PC-3 (cell line): ENCODE measurements around the gene FAM222A. TPM values are rescaled to one million over a fixed set of nuclear protein-coding genes. Genes with fewer than 3 reads are reported as not detected.

ENCODE experiments used
- ATAC-seq: fragments of 200-7000 bp; cut with Tn5 transposase; 2 replicates; pipeline ENCODE4 v1.9.1; 2020; ENCODE audit warnings: mild to moderate bottlenecking, moderate library complexity
- BruUV-seq: library from RNA; stranded (reverse); fragments of 400-500 nt; replicated peaks from 2 replicates; lab custom pipeline; 2021; lab: Mats Ljungman, UMichigan
- CTCF ChIA-PET: fragments of 300-600 bp; sonication (Branson Sonifier 250); formaldehyde crosslinking; loops from one replicate; lab custom pipeline; 2022; ENCODE audit warnings: antibody characterized with exemption; lab: Charles Lee
- POLR2A ChIA-PET: fragments of 300-600 bp; sonication (Branson Sonifier 250); formaldehyde crosslinking; loops from one replicate; lab custom pipeline; 2022; ENCODE audit warnings: antibody characterized with exemption; ENCODE audit not compliant: unreplicated experiment; lab: Charles Lee
- DNase-seq: peaks from one replicate; pipeline ENCODE4 v3.0.0-alpha.2; 2015
- H2AFZ ChIP-seq: fragments of 300-600 bp; sonication (generic); 2 replicates; pipeline ENCODE4 v1.6.0; 2016; ENCODE audit warnings: antibody characterized with exemption, low read length
- H3F3A ChIP-seq: fragments of 300-600 bp; sonication (generic); one replicate; pipeline ENCODE4 v1.6.0; 2017; ENCODE audit warnings: antibody characterized with exemption, low read length, control low read depth, mild to moderate bottlenecking; ENCODE audit not compliant: unreplicated experiment
- H3K27ac ChIP-seq: fragments of 300-600 bp; sonication (generic); 2 replicates; pipeline ENCODE4 v1.5.1; 2016; ENCODE audit warnings: mild to moderate bottlenecking, low read length
- H3K27me3 ChIP-seq: fragments of 300-600 bp; sonication (generic); 2 replicates; pipeline ENCODE4 v1.6.1; 2016; ENCODE audit warnings: low read length, mixed read lengths
- H3K36me3 ChIP-seq: fragments of 300-600 bp; sonication (generic); 2 replicates; pipeline ENCODE4 v1.6.1; 2016; ENCODE audit warnings: low read depth, mixed run types, low read length, mixed read lengths
- H3K4me1 ChIP-seq: fragments of 300-600 bp; sonication (generic); 2 replicates; pipeline ENCODE4 v1.5.1; 2016; ENCODE audit warnings: low read length; ENCODE audit not compliant: insufficient read depth
- H3K4me2 ChIP-seq: fragments of 300-600 bp; sonication (generic); 2 replicates; pipeline ENCODE4 v1.6.0; 2016; ENCODE audit warnings: low read length
- H3K4me3 ChIP-seq: fragments of 300-600 bp; sonication (generic); 2 replicates; pipeline ENCODE4 v1.5.1; 2016; ENCODE audit warnings: mild to moderate bottlenecking, low read length, mixed read lengths
- H3K79me2 ChIP-seq: fragments of 300-600 bp; sonication (generic); 2 replicates; pipeline ENCODE4 v1.6.1; 2017; ENCODE audit warnings: low read length, mixed read lengths
- H3K9ac ChIP-seq: fragments of 300-600 bp; sonication (generic); 2 replicates; pipeline ENCODE4 v1.6.0; 2016; ENCODE audit warnings: mild to moderate bottlenecking, low read length
- H3K9me2 ChIP-seq: fragments of 300-600 bp; sonication (generic); replicated peaks from 2 replicates; pipeline ENCODE4 v1.6.1; 2016; ENCODE audit warnings: mixed run types, low read length, mixed read lengths
- H3K9me3 ChIP-seq: fragments of 300-600 bp; sonication (generic); 2 replicates; pipeline ENCODE4 v1.6.1; 2016; ENCODE audit warnings: low read length, mixed read lengths
- H4K20me1 ChIP-seq: fragments of 300-600 bp; sonication (generic); 2 replicates; pipeline ENCODE4 v1.6.1; 2016; ENCODE audit warnings: low read length, mixed read lengths
- CTCF ChIP-seq: fragments of 300-600 bp; sonication (generic); conservative IDR thresholded peaks from 2 replicates; pipeline ENCODE4 v1.5.1; 2017; ENCODE audit warnings: antibody characterized with exemption, low read depth, mild to moderate bottlenecking, low read length
- EZH2 ChIP-seq: fragments of 300-600 bp; sonication (generic); IDR thresholded peaks from one replicate; pipeline ENCODE4 v1.6.1; 2017; ENCODE audit warnings: antibody characterized with exemption, mild to moderate bottlenecking, low read length; ENCODE audit not compliant: unreplicated experiment
- EZH2phosphoT487 ChIP-seq: fragments of 300-600 bp; sonication (generic); IDR thresholded peaks from 2 replicates; pipeline ENCODE4 v1.6.1; 2018; ENCODE audit warnings: mild to moderate bottlenecking, antibody characterized with exemption, low read length, borderline replicate concordance
- intact Hi-C: fragments of 100-400 bp; cut with micrococcal nuclease; formaldehyde crosslinking; loops from 2 replicates; pipeline ENCODE4 v1.9.0; 2023
- total RNA-seq: library from RNA; depleted of rRNA; stranded (reverse); fragments of >200 nt; gene quantifications from 2 replicates; pipeline ENCODE4 v1.2.3, GENCODE V29; 2014

The FAM222A gene
- total RNA-seq, 1 experiment from 2014 or later = 11.7 TPM

- ChIA-PET CTCF (no interaction called here), POLR2A (interaction anchor here (0.6 kb wide), 1 partner anchor 313 kb away, joined by 3 read pairs; the partner anchor contains the start of gene IFT81)
- intact Hi-C loops = no loop called here
Observed at GRCh38 chr12:109810954-109811623, 97.5 kb downstream of the FAM222A start.

GRCh38 chr12:109811624-109811995, 98.0 kb downstream of the FAM222A start:
- H3K9ac ChIP-seq = no peak overlapping the region
- no peaks in the 10 kb centered on the region for H3K9me3 ChIP-seq
- ChIA-PET CTCF (interaction anchor here (0.7 kb wide), 2 partner anchors 33 to 568 kb away, joined by 3 to 5 read pairs; no protein-coding TSS in a partner anchor), POLR2A (interaction anchor here (0.6 kb wide), 1 partner anchor 313 kb away, joined by 3 read pairs; the partner anchor contains the start of gene IFT81)
- H3K4me2 ChIP-seq = no peak overlapping the region
- TF ChIP-seq EZH2 (no peak), CTCF (peak; percentile 44; the same call in 1 of the 2 replicates)
- no peaks in the 10 kb centered on the region for H3K4me1 ChIP-seq
- no peak overlapping the region for H3K4me3 ChIP-seq
- H3K36me3 ChIP-seq = no peaks in the 10 kb centered on the region
- DNase-seq = no peak
- H4K20me1 ChIP-seq = no peaks in the 10 kb centered on the region
- H3F3A ChIP-seq = no peaks in the 10 kb centered on the region
- no peak overlapping the region for H3K27ac ChIP-seq
- intact Hi-C loops = no loop called here
- no peaks in the 10 kb centered on the region for H3K79me2 ChIP-seq
- H3K9me2 ChIP-seq = no peaks in the 10 kb centered on the region
- H3K27me3 ChIP-seq = no peaks in the 10 kb centered on the region
- no TSS peak for BruUV-seq
- no peak overlapping the region for H2AFZ ChIP-seq
- peak; percentile 59 for ATAC-seq

More at GRCh38 chr12:109810954-109811623, 97.5 kb downstream of the FAM222A start:
- no peaks in the 10 kb centered on the region for H4K20me1 ChIP-seq
- no peaks in the 10 kb centered on the region for H3K9me3 ChIP-seq
- H3K9ac ChIP-seq = no peak overlapping the region
- no peaks in the 10 kb centered on the region for H3F3A ChIP-seq
- TF ChIP-seq CTCF (no peak), EZH2phosphoT487 (no peak), EZH2 (no peak)
- no peak overlapping the region for H3K4me2 ChIP-seq
- H3K79me2 ChIP-seq = no peaks in the 10 kb centered on the region
- H3K9me2 ChIP-seq = no peaks in the 10 kb centered on the region
- no peak overlapping the region for H2AFZ ChIP-seq
- ATAC-seq (no peak), DNase-seq (no peak)
- BruUV-seq = no TSS peak
- H3K27ac ChIP-seq = no peak overlapping the region
- H3K4me3 ChIP-seq = no peak overlapping the region
- no peaks in the 10 kb centered on the region for H3K36me3 ChIP-seq
- H3K27me3 ChIP-seq = no peaks in the 10 kb centered on the region
- H3K4me1 ChIP-seq = no peaks in the 10 kb centered on the region

- ChIA-PET CTCF (no interaction called here), POLR2A (no interaction called here)
- Histone ChIP-seq H3K27me3 (no peaks in the 10 kb centered on the region), H3K4me1 (peaks cover 6% of the 10 kb centered on the region), H3K36me3 (no peaks in the 10 kb centered on the region), H3K27ac (no peak overlapping the region), H3K4me3 (no peak overlapping the region), H2AFZ (no peak overlapping the region), H3K4me2 (no peak overlapping the region), H3F3A (no peaks in the 10 kb centered on the region), H3K79me2 (no peaks in the 10 kb centered on the region), H3K9me2 (no peaks in the 10 kb centered on the region), H3K9ac (no peak overlapping the region), H4K20me1 (no peaks in the 10 kb centered on the region), H3K9me3 (no peaks in the 10 kb centered on the region)
- ATAC-seq (no peak), DNase-seq (no peak)
- intact Hi-C loops = no loop called here
- no peak for TF ChIP-seq CTCF
- TF ChIP-seq EZH2phosphoT487 = no peak
- BruUV-seq = no TSS peak
Observed at GRCh38 chr12:109813810-109814416, 100.3 kb downstream of the FAM222A start.
